Measurements from ENCODE around the gene SLC26A11.

SLC26A11 gene

GRCh38 chr17:80294653-80295052, 74.4 kb downstream of the SLC26A11 start (continued):
- TF ChIP-seq TSHZ2 (CRISPR knock-in tag; IDR thresholded peaks at IDR 0.05) (no peak), PPARA (CRISPR knock-in tag; IDR thresholded peaks at IDR 0.05; ENCODE audit: borderline replicate concordance) (no peak), ZNF565 (CRISPR knock-in tag; conservative IDR thresholded peaks at IDR 0.05; ENCODE audit: low read depth) (no peak), PATZ1 (CRISPR knock-in tag; IDR thresholded peaks at IDR 0.05; ENCODE audit: borderline replicate concordance) (no peak)

GRCh38 chr17:80295146-80295545, 74.9 kb downstream of the SLC26A11 start:
- ATAC-seq: no peak
- TF ChIP-seq CSDC2 (CRISPR knock-in tag; IDR thresholded peaks at IDR 0.05) (no peak), TOX (CRISPR knock-in tag; IDR thresholded peaks at IDR 0.05; ENCODE audit: borderline replicate concordance) (no peak), GLIS3 (CRISPR knock-in tag; IDR thresholded peaks at IDR 0.05) (no peak), ZNF70 (CRISPR knock-in tag; IDR thresholded peaks at IDR 0.05) (no peak), ESRRG (CRISPR knock-in tag; IDR thresholded peaks at IDR 0.05) (no peak), ARNTL (CRISPR knock-in tag; IDR thresholded peaks at IDR 0.05; ENCODE audit: borderline replicate concordance, low read depth) (no peak), RARB (CRISPR knock-in tag; IDR thresholded peaks at IDR 0.05) (no peak), BACH2 (CRISPR knock-in tag; IDR thresholded peaks at IDR 0.05; ENCODE audit: borderline replicate concordance) (no peak), ZNF8 (CRISPR knock-in tag; IDR thresholded peaks at IDR 0.05) (no peak), ZFP3 (CRISPR knock-in tag; IDR thresholded peaks at IDR 0.05) (no peak), ZFP30 (CRISPR knock-in tag; IDR thresholded peaks at IDR 0.05) (no peak), CSRNP3 (CRISPR knock-in tag; IDR thresholded peaks at IDR 0.05) (no peak), PPARA (CRISPR knock-in tag; IDR thresholded peaks at IDR 0.05; ENCODE audit: borderline replicate concordance) (no peak), ZNF565 (CRISPR knock-in tag; conservative IDR thresholded peaks at IDR 0.05; ENCODE audit: low read depth) (no peak), SNAI2 (CRISPR knock-in tag; IDR thresholded peaks at IDR 0.05) (no peak), OSR1 (CRISPR knock-in tag; IDR thresholded peaks at IDR 0.05) (no peak)

- no peak for ATAC-seq
- TF ChIP-seq ISL1 (CRISPR knock-in tag; IDR thresholded peaks at IDR 0.05): no peak
- TF ChIP-seq SNAI2 (CRISPR knock-in tag; IDR thresholded peaks at IDR 0.05): no peak
- TF ChIP-seq ZNF8 (CRISPR knock-in tag; IDR thresholded peaks at IDR 0.05): no peak
- no peak for TF ChIP-seq CSDC2 (CRISPR knock-in tag; IDR thresholded peaks at IDR 0.05)
- TF ChIP-seq ZNF70 (CRISPR knock-in tag; IDR thresholded peaks at IDR 0.05): no peak
- no peak for TF ChIP-seq ARNTL (CRISPR knock-in tag; IDR thresholded peaks at IDR 0.05; ENCODE audit: borderline replicate concordance, low read depth)
- no peak for TF ChIP-seq ESRRG (CRISPR knock-in tag; IDR thresholded peaks at IDR 0.05)
- no peak for TF ChIP-seq TOX (CRISPR knock-in tag; IDR thresholded peaks at IDR 0.05; ENCODE audit: borderline replicate concordance)
- no peak for TF ChIP-seq TSHZ2 (CRISPR knock-in tag; IDR thresholded peaks at IDR 0.05)
- no peak for TF ChIP-seq ZFP30 (CRISPR knock-in tag; IDR thresholded peaks at IDR 0.05)
- no peak for TF ChIP-seq RARB (CRISPR knock-in tag; IDR thresholded peaks at IDR 0.05)
- TF ChIP-seq ZC3H10 (CRISPR knock-in tag; IDR thresholded peaks at IDR 0.05): no peak
- no peak for TF ChIP-seq ZNF565 (CRISPR knock-in tag; conservative IDR thresholded peaks at IDR 0.05; ENCODE audit: low read depth)
- TF ChIP-seq BACH2 (CRISPR knock-in tag; IDR thresholded peaks at IDR 0.05; ENCODE audit: borderline replicate concordance): no peak
- TF ChIP-seq PATZ1 (CRISPR knock-in tag; IDR thresholded peaks at IDR 0.05; ENCODE audit: borderline replicate concordance): no peak
- no peak for TF ChIP-seq CSRNP3 (CRISPR knock-in tag; IDR thresholded peaks at IDR 0.05)
- TF ChIP-seq TCF4 (CRISPR knock-in tag; IDR thresholded peaks at IDR 0.05; ENCODE audit: borderline replicate concordance): no peak
Measured at GRCh38 chr17:80295559-80295958, 75.3 kb downstream of the SLC26A11 start.
